ENCODE measurements around the gene KRTAP13-2.
A peak's percentile ranks its signal among the peaks of the same experiment; 100 is the strongest.

Gene KRTAP13-2

DNA sequence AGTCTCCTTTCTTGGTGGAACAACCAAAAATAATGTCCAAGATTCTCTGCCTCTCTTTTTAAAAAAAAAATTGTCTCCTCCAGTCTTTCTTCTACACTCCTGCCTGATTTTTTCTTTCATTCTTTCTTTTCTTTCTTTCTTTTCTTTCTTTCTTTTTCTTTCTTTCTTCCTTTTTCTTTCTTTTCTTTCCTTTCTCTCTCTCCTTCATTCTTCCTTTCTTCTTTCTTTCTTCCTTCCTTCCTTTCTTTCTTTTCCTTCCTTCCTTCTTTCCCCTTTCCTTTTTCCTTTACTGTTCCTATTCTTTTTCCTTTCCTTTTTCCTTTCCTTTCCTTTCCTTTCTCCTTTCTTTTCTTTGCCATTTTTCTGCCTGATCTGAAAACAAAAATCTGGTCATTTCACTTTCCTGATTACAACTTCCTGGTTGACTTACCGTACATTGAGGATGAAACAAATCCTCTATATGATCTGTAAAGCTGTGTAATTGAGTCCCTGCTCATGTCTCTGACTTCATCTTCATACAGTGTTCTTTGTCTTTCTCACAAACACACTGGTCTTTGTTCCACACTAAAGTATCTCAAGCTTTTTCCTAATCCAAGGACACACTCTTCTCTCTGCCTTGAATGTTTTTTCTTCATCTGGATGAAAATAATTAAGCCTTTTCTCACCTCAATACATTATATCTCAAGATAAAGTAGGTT is 17.6 kb downstream of the KRTAP13-2 start:
- TF ChIP-seq, protein P1, sequence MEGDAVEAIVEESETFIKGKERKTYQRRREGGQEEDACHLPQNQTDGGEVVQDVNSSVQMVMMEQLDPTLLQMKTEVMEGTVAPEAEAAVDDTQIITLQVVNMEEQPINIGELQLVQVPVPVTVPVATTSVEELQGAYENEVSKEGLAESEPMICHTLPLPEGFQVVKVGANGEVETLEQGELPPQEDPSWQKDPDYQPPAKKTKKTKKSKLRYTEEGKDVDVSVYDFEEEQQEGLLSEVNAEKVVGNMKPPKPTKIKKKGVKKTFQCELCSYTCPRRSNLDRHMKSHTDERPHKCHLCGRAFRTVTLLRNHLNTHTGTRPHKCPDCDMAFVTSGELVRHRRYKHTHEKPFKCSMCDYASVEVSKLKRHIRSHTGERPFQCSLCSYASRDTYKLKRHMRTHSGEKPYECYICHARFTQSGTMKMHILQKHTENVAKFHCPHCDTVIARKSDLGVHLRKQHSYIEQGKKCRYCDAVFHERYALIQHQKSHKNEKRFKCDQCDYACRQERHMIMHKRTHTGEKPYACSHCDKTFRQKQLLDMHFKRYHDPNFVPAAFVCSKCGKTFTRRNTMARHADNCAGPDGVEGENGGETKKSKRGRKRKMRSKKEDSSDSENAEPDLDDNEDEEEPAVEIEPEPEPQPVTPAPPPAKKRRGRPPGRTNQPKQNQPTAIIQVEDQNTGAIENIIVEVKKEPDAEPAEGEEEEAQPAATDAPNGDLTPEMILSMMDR (IDR thresholded peaks at IDR 0.05; ENCODE audit: extremely low read depth, missing control alignments): no peak
- DNase-seq (ENCODE audit: low spot score): no peak

DNA sequence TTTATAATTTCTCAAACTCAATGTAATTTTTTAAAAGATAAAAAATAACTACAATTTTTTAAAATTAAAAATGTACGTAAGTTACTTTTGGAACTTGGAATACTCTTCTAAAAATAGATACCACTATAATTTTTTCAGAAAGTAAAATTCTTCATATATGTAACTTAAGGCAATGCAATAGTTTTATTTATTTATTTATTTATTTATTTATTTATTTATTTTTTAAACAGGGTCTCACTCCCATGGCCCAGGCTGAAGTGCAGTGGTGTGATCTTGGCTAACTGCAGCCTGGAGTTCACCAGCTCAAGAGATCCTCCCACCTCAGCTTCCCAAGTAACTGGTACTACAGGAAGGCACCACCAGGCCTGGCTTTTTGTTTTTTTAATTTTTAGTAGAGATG is 20.5 kb downstream of the KRTAP13-2 start:
- DNase-seq (ENCODE audit: low spot score): no peak
- TF ChIP-seq, protein P1 (IDR thresholded peaks at IDR 0.05; ENCODE audit: extremely low read depth, missing control alignments): no peak

DNA sequence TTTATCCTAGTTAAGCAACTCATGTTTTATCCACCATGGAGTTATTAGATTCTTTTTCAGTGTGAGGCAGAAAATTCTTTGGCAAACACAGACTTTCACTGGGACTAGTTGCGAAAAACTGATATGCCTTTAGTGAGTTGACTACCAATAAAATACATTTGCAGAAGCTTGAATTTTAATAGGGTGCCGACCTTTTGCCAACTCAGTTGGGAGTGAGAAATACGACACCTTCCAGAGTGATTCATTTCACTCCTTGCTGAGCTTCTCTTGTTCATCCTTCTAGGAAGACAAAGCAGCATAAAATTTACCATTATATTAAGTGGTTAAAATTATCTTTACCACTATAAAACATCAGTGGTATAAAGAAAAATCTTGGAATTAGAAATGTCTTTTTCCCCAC is 22.5 kb downstream of the KRTAP13-2 start:
- DNase-seq (ENCODE audit: low spot score): no peak
- TF ChIP-seq, protein P1 (IDR thresholded peaks at IDR 0.05; ENCODE audit: extremely low read depth, missing control alignments): no peak

DNA sequence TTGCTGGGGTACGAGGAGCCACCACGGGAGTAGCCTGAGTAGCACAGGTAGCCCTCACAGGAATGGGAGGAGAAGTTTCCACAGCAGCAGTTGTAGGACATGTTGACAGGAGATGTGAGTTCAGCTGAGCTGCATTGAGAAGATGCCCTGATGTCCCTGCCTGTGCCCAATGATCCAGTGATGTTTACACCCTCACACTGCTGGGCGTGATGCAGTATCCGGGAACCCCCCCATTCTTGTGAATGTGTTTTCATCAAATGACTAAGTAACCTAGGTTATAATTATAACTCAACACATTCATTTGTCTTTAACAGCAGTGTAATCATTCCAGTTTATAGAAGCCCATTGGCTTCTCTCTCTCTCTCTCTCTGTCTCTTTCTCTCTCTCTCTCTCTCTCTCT is 23.6 kb downstream of the KRTAP13-2 start, which contains the start of gene KRTAP23-1:
KRTAP23-1 (minus strand) TSS at position 101 of the 400 bp plus-strand sequence; CDS start at position 101, 0 bp downstream.
- no peak for DNase-seq (ENCODE audit: low spot score)
- TF ChIP-seq, protein P1 (IDR thresholded peaks at IDR 0.05; ENCODE audit: extremely low read depth, missing control alignments): no peak

DNA sequence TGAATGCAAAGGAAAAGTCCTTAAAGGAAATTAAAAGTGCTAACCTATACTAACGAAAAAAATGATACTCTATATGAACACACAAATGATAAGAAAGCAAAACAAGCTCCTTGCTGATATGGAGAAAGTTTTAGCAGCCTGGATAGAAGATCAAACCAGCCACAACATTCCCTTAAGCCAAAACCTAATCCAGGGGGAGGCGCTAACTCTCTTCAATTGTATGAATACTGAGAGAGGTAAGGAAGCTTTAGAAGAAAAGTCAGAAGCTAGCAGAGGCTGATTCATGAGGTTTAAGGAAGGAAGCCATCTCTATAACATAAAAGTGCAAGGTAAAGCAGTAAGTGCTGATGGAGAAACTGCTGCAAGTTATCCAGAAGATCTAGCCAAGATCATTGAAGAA is 27.1 kb downstream of the KRTAP13-2 start:
- no peak for DNase-seq (ENCODE audit: low spot score)

DNA sequence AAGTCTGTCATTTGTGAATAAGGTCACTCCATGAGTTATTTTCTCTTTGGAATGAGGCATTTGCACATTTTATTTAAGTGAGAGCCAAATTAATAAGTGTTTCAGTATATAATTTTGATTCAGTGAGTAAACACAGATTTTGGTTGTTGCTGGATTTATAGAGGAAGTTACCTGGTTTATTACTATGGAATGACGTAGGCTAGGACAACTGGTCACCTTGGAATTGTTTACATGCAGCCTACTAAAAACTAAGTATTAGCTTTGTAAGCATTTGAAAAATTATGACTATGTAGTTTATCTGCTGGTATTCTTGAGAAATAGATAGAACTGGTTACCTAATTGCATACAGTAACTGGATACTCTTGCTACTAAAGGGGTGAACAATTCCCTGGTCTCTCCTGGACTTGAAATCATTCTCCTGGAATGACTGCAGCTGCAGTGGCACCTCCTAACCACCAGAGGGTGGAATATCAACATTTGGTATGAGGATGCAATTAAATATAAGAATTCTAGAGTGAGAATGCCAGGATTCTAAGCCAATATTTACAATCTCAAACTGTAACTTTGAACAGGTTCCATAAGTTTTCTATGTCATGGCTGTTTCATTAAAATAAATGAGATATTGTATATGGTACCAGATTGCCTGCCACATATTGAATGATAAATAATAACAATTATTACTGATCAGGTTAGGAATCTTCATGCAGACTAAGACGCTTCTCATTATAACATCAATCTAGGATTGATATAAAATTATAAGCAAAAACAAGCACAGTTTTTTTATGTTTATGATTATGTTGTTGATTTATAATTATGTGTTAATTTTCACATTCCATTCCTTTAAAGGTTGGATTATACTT is 31.1 kb downstream of the KRTAP13-2 start:
- DNase-seq (ENCODE audit: low spot score): peak; percentile 4
- TF ChIP-seq, protein P1 (IDR thresholded peaks at IDR 0.05; ENCODE audit: extremely low read depth, missing control alignments): peak; percentile 47

More for the DNA sequence above, 27.1 kb downstream of the KRTAP13-2 start:
- TF ChIP-seq, protein P1 (IDR thresholded peaks at IDR 0.05; ENCODE audit: extremely low read depth, missing control alignments): no peak

DNA sequence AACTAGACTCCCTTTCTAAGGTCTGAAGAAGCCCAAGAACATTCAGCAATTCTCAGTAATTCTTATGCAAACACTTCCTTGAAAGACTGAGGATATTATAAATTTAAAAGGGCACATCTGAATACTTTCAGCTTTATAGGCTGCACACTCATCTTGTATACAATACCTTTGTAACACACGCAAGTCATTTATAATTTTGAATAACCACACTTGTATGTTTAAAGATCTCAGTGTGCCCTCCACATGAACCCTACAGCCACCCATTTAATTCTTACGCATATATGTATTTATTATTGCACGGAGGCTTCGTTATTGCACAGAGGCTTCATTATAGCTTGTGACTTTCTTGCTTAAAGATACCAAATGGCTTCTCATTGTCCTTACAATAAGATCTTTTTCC is 33.4 kb downstream of the KRTAP13-2 start:
- TF ChIP-seq, protein P1 (IDR thresholded peaks at IDR 0.05; ENCODE audit: extremely low read depth, missing control alignments): no peak
- DNase-seq (ENCODE audit: low spot score): no peak
